Subcutaneous abdominal adipose tissue (tissue), 5 donors: ENCODE results near the gene GJB1.

Experiments
- H3K27ac ChIP-seq: one replicate; pipeline ENCODE4 v1.7.0; 2013; ENCODE audit warnings: low read depth, mild to moderate bottlenecking, inconsistent platforms, low read length, moderate library complexity
- H3K27me3 ChIP-seq, 5 donors: one replicate each; pipeline ENCODE4 v1.7.0; 2013; ENCODE audit warnings: low read length in 5 of 5, inconsistent platforms in 1 of 5; ENCODE audit not compliant: control insufficient read depth in 5 of 5, insufficient read depth in 4 of 5
- H3K36me3 ChIP-seq, 5 donors: one replicate each; pipeline ENCODE4 v1.7.0; 2013; ENCODE audit warnings: low read length in 5 of 5; ENCODE audit not compliant: control insufficient read depth in 5 of 5, insufficient read depth in 5 of 5
- H3K4me1 ChIP-seq, 5 donors: one replicate each; pipeline ENCODE4 v1.7.0; 2013; ENCODE audit warnings: low read length in 5 of 5, mild to moderate bottlenecking in 3 of 5, moderate library complexity in 1 of 5; ENCODE audit not compliant: control insufficient read depth in 5 of 5, insufficient read depth in 5 of 5
- H3K4me3 ChIP-seq, 5 donors: one replicate each; pipeline ENCODE4 v1.7.0; 2013; ENCODE audit warnings: low read length in 5 of 5, low read depth in 1 of 5
- H3K9ac ChIP-seq, 5 donors: one replicate each; pipeline ENCODE4 v1.7.0; 2013; ENCODE audit warnings: low read length in 5 of 5, mild to moderate bottlenecking in 4 of 5, moderate library complexity in 3 of 5
- H3K9me3 ChIP-seq, 5 donors: one replicate each; pipeline ENCODE4 v1.7.0; 2013; ENCODE audit warnings: low read length in 5 of 5; ENCODE audit not compliant: control insufficient read depth in 5 of 5
- donor health status: healthy.
- donor health status: healthy.
- donor health status: healthy.
- donor health status: healthy.
- donor health status: healthy.

GJB1 gene

DNA sequence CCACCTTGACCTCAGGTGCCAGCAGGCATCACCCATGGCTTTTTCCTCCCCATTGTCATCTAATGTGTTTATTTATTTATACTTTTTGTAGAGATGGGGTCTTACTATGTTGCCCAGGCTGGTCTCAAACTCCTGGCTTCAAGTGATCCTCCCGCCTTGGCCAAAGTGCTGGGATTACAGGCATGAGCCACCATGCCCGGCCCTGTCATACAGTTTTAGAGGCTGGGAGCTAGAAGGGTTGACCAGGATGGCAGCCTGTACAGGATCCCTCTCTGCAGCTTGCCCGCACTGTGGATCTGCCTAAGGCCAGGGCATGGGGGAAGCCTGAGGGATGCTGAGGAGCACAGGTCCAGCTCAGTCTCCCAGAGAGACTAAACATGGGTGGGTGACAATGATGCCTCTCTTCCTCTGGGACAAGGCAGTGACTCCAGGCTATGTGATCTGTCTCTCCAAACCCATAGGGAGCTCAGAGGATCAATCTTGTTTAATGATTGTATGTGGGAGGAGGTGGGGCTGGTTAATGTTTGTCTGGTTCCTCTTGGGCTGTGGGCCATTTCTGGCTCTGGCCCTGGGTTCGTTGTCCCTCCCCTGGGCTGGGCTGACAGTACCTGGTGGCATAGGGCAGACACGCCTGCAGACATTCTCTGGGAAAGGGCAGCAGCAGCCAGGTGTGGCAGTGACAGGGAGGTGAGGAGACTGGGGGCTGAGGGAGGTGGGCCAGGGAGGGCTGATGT lies 8.3 kb upstream of the GJB1 start:
- Histone ChIP-seq H3K9ac (no peak overlapping the region), H3K27ac (no peak overlapping the region)

DNA sequence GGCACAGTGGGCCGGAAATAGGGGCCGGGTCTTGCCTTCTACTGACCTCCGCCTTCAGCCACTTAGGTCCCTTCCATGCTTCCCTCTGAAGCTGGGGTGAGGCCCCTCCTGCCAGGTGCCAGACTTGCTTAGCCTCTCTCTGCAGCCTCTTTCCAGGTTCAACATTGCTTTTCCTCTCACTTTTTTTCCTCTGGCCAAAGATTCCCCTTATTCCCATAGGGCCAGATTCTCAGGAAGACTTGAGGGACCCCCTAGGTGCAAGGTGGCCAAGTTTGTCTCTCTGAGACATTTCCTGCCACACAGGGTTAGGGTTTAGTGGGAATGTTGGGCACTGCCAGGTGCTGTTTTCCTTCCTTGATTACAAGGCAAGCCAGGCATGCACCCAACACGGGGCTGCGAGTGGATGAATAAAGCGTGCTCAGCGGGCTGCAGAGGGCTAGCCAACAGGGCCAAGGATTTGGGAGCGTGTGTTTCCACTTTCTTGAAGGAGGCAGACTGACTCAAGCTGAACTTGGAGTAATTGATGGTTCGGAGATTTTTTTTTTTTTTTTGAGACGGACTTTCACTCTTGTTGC lies 7.6 kb upstream of the GJB1 start:
- Histone ChIP-seq H3K9me3 (no peaks in the 10 kb centered on the region), H3K4me3 (no peak overlapping the region), H3K36me3 (no peaks in the 10 kb centered on the region), H3K4me1 (no peaks in the 10 kb centered on the region), H3K9ac (no peak overlapping the region), H3K27me3 (peaks cover 6 to 23% (median 19%) of the 10 kb centered on the region in 5 donors), H3K27ac (no peak overlapping the region)

More for the DNA sequence above, 8.3 kb upstream of the GJB1 start:
- peaks cover 6 to 23% (median 19%) of the 10 kb centered on the region in 5 donors for H3K27me3 ChIP-seq
- H3K9me3 ChIP-seq, result no peaks in the 10 kb centered on the region
- H3K36me3 ChIP-seq, result no peaks in the 10 kb centered on the region
- H3K4me3 ChIP-seq, result no peak overlapping the region
- no peaks in the 10 kb centered on the region for H3K4me1 ChIP-seq

DNA sequence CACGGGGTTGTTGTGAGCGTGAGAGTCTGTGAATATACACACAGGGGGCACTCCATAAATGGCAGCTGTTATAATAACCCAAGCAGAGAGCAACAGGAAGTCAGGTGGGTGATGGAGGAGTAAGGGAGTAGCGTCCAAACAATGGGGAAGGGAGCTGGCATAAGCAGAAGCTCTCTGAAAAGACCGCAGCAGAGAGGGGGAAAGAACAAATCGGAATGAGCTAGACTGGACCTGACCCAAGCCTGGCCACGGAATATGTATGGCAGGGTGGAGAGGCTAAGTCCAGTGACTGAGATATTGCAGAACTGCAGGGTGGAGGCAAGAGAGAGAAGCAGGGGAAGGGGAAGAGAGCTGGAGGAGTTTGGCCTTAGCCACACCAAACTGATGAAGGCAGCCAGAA lies 6.5 kb upstream of the GJB1 start:
- Histone ChIP-seq H3K36me3 (no peaks in the 10 kb centered on the region), H3K4me3 (no peak overlapping the region), H3K4me1 (no peaks in the 10 kb centered on the region), H3K9me3 (no peaks in the 10 kb centered on the region), H3K9ac (no peak overlapping the region), H3K27ac (no peak overlapping the region), H3K27me3 (peaks cover 8 to 21% (median 20%) of the 10 kb centered on the region in 5 donors)

GRCh38 chrX:71217298-71217697 lies 5.7 kb upstream of the GJB1 start:
- Histone ChIP-seq H3K36me3 (no peaks in the 10 kb centered on the region), H3K4me3 (no peak overlapping the region), H3K27me3 (peaks cover 10 to 23% (median 20%) of the 10 kb centered on the region in 5 donors), H3K4me1 (no peaks in the 10 kb centered on the region), H3K9me3 (no peaks in the 10 kb centered on the region), H3K27ac (no peak overlapping the region), H3K9ac (no peak overlapping the region)

- H3K27ac ChIP-seq, result no peak overlapping the region
- H3K27me3 ChIP-seq, result peaks cover 0 to 18% (median 14%) of the 10 kb centered on the region in 5 donors
- no peak overlapping the region for H3K4me3 ChIP-seq
- no peaks in the 10 kb centered on the region for H3K9me3 ChIP-seq
- H3K4me1 ChIP-seq, result peaks cover 0 to 4% (median 0%) of the 10 kb centered on the region in 5 donors
- no peaks in the 10 kb centered on the region for H3K36me3 ChIP-seq
- H3K9ac ChIP-seq, result no peak overlapping the region
Measured at GRCh38 chrX:71221145-71221544, 1.9 kb upstream of the GJB1 start.

DNA sequence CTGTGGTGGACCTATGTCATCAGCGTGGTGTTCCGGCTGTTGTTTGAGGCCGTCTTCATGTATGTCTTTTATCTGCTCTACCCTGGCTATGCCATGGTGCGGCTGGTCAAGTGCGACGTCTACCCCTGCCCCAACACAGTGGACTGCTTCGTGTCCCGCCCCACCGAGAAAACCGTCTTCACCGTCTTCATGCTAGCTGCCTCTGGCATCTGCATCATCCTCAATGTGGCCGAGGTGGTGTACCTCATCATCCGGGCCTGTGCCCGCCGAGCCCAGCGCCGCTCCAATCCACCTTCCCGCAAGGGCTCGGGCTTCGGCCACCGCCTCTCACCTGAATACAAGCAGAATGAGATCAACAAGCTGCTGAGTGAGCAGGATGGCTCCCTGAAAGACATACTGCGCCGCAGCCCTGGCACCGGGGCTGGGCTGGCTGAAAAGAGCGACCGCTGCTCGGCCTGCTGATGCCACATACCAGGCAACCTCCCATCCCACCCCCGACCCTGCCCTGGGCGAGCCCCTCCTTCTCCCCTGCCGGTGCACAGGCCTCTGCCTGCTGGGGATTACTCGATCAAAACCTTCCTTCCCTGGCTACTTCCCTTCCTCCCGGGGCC lies 1.2 kb downstream of the GJB1 start:
- Histone ChIP-seq H3K4me1 (peaks cover 0 to 4% (median 0%) of the 10 kb centered on the region in 5 donors), H3K27ac (no peak overlapping the region)

GRCh38 chrX:71225009-71225408 lies 2.0 kb downstream of the GJB1 start:
- no peak overlapping the region for H3K4me3 ChIP-seq
- peaks cover 0 to 4% (median 0%) of the 10 kb centered on the region in 5 donors for H3K4me1 ChIP-seq
- no peaks in the 10 kb centered on the region for H3K9me3 ChIP-seq
- H3K9ac ChIP-seq, result no peak overlapping the region
- H3K27me3 ChIP-seq, result peaks cover 0 to 20% (median 11%) of the 10 kb centered on the region in 5 donors
- no peak overlapping the region for H3K27ac ChIP-seq
- no peaks in the 10 kb centered on the region for H3K36me3 ChIP-seq

More for the DNA sequence above, 1.2 kb downstream of the GJB1 start:
- no peaks in the 10 kb centered on the region for H3K9me3 ChIP-seq
- no peaks in the 10 kb centered on the region for H3K36me3 ChIP-seq
- H3K9ac ChIP-seq, result no peak overlapping the region
- H3K27me3 ChIP-seq, result peaks cover 0 to 20% (median 11%) of the 10 kb centered on the region in 5 donors
- H3K4me3 ChIP-seq, result no peak overlapping the region

GRCh38 chrX:71225676-71226075 lies 2.7 kb downstream of the GJB1 start:
- Histone ChIP-seq H3K27ac (no peak overlapping the region), H3K36me3 (no peaks in the 10 kb centered on the region), H3K4me3 (no peak overlapping the region), H3K27me3 (peaks cover 0 to 20% (median 11%) of the 10 kb centered on the region in 5 donors), H3K4me1 (peaks cover 0 to 4% (median 0%) of the 10 kb centered on the region in 5 donors), H3K9me3 (no peaks in the 10 kb centered on the region), H3K9ac (no peak overlapping the region)

GRCh38 chrX:71227370-71228062 lies 4.5 kb downstream of the GJB1 start:
- peaks cover 0 to 17% (median 8%) of the 10 kb centered on the region in 5 donors for H3K27me3 ChIP-seq
- H3K27ac ChIP-seq, result no peak overlapping the region

More at GRCh38 chrX:71227370-71228062, 4.5 kb downstream of the GJB1 start:
- H3K36me3 ChIP-seq, result no peaks in the 10 kb centered on the region
- no peak overlapping the region for H3K4me3 ChIP-seq
- H3K9ac ChIP-seq, result no peak overlapping the region
- H3K9me3 ChIP-seq, result no peaks in the 10 kb centered on the region
- peaks cover 0 to 4% (median 0%) of the 10 kb centered on the region in 5 donors for H3K4me1 ChIP-seq
